GM19468 (cell line): Measurements from ENCODE around the gene KDM2A.
"Not testable (repeated sequence)": the region's sequence is repeated elsewhere in the genome, so short reads cannot be mapped to it uniquely, and the experiment has no call there.

ENCODE experiments used
- ATAC-seq: cut with Tn5 transposase; IDR thresholded peaks from one replicate; pipeline ENCODE4 v1.9.1; 2021; ENCODE audit warnings: mild to moderate bottlenecking, moderate library complexity, moderate number of reproducible peaks; ENCODE audit not compliant: unreplicated experiment; ENCODE audit errors: extremely low read depth

The KDM2A gene

DNA sequence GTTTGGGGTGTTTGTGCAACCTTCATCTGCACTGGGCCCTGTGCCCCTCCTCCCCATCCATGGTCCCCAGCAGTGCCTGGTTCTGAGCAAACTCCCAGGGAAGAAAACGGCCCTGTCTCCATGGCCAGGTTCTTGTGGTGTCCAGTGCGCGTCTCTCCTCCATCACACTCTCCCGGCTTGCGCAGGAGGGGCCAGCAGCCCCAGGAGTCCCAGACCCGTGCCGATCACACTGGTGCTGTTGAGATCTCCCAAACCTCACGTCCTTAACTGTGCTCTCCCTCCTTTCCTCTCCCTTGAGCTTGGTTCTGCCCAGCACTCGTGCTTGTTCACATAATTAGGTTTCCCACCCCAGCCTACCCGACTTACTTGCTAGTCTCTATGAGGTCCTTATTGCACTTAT lies 136.3 kb downstream of the KDM2A start:
- ATAC-seq: no peak

DNA sequence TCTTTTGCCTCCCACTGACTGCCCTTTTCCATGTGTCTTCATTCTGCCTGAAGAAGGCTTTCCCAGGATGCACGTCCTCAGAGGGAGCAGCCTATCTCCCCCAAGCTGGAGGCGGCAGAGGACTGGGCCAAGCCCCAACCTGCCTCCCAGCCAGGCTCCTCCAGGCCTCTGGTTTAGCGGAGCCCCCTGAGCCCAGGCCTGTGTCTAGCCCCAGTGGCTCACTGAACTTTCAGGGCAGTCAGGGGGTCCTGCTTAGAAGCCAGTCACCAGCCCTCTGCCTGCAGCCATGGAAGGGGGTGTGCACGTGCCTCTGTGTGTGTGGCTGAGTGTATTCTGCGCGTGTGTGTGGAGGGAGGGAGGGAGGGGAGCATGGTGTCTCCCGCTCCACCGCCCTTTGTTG lies 136.8 kb downstream of the KDM2A start:
- ATAC-seq: no peak

DNA sequence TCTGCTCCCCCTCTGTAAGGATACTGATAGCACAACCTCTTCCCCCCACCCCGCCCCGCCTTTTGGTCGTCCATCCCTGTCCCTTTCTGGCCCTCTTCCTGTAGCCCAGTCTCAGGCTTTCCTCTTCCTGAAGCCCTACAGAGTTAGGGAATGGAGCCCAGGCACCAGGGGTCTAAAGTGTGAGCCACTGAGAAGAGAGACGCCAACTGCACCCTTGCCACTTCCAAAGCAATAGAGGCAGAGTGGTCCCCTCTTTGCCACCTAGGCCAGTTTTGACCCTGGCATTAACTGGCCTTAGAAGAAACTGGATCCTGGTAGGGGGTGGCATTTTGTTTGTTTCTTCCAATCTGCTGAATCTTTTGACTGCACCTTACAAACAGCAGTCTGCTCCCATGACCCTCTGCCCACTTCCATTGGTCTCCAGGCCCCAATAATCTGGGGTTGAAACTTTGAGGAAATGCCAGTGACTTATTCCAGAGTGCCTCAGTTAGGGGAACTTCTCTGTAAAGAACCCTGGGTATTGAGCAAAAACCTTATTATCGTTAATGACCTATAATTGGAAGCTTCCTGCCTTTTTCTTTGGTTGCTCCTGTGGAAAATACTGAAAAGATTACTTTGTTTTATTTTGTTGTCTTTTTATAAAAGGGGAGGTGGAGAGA lies 137.5 kb downstream of the KDM2A start:
- ATAC-seq: no peak

DNA sequence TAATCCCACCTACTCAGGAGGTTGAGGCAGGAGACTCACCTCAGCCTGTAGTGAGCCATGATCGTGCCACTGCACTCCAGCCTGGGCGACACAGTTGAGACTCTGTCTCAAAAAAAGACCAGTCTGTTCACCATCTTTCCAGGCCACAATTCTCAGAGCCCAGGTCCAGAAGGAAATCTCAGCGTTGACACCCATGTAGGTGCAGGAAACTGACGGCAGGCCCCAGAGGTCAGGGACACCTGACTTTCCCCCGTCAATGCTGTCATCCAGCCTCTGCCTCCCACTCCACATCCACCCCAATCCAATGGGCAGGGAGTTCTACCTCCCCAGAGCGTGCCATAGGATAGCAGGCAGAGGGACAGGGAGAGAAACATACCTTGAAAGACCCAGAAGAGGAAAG lies 141.3 kb downstream of the KDM2A start:
- no peak for ATAC-seq

DNA sequence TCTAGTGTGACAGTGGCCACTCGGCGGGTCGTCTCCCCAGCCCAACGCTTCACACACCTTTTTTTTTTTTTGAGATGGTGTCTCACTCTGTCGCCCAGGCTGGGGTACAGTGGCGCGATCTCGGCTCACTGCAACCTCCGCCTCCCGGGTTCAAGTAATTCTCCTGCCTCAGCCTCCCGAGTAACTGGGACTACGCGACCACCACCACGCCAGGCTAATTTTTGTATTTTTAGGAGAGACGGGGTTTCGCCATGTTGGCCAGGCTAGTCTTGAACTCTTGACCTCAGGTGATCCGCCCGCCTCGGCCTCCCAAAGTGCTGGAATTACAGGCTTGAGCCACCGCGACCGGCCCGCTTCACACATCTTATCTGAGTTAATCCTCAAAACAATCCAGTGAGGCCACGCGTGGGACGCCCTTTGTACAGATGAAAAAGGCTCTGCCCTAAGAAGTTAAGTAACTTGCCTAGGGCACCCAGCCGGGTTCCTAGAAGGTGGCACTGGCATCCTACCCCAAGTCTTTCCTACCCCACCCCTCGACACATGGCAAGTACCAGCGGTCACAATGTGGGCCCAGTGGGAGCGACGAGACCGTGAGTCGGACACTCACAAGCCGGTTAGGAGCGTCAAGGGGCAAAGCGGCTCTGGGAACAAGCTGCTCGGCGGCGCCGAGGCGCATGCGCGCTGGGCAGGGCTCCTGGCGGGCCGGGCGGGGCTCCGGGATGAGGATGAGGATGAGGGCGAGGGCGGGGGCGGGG lies 142.0 kb downstream of the KDM2A start:
- not testable (repeated sequence) for ATAC-seq

DNA sequence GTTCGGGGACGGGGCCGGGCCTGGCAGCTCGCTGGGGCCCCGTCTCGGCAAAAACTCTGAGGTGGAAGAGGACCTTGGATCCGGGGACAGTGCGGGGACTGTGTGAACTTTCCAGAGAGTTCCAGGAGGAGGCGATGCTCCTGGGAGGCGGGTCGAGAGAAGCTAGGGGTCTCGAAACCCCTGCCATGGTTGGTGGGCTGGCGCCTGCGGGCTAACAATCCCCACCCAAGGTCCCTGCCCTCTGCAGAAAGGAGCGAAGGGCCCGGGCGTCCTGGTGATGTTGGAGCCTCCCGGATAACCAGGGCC lies 142.5 kb downstream of the KDM2A start:
- ATAC-seq: no peak

DNA sequence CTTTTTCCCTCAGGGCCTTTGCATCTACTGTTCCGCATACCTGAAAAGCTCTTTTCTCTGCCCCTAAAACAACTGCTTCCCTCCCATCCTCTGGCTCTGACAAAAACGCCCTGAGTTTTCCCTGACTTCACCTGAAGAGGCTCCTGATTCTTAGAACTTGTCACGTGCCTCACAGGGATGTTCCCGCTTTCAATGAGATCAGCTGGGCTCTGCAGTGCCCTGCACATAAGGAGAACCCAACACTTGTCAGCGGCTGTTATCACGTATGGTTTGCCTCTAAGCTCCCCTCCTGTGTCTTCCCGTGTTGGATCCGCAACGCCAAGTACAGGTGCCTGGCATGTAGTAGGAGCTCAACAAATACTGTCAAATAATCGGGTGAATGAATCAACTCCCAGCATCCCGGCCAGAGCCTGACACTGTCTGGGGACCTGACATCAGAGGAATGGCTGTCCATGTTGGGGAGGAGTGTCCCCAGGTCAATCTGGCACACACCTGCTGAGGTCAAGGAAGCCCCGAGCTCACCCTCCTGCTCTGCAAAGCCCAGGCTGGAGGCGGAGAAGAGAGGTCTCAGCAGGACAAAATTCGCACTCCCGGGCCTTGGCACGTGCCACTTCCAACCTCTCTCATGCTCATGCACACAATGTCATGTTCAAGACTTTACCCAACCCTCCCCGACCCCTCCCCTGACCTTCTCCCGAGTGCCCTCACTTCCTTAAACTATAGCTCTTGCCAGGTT lies 143.1 kb downstream of the KDM2A start:
- ATAC-seq: no peak

DNA sequence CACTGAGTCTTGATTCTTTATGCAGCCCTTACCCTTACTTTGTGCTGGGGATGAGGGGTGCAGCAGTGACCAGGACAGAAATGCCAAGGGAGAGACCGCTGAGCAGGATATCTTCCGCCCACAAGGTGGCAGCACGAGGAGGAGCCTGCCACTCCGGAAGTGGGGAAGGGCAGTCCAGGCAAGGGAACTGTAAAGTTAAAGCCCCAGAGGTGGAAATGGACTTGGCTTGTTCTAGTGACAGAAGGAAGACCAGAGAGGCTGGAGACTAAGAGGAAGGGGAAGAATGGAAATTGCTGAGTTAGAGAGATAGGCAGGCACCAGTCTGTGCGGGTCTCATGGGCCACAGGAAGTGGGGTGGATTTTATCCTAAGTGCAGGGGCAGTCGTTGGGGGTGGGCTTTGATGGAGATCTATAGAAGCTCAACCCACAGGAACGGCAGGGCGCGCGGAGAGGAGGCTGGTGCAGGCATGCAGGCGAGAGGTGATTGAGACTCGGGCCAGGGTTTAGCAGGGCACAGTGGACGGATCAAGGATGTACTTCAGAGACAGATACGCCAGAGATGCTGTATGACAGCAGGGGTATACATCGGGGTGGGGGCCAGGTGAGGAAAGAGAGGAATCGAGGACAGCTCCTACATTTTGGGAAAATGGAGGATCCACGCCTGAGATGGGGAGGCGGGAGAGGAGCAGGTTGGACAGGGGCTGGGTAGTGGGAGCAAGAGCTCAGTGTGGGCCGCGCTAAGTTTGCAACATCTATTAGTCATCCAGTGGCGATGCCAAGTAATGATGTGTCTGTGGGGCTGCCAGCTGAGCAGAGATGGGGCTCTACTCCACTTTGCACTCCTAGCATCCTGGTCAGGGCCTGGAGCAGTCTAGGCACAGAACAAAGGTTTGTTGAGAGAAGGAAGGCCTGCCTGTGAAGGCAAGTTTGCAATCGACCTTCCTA lies 143.9 kb downstream of the KDM2A start:
- ATAC-seq: no peak

DNA sequence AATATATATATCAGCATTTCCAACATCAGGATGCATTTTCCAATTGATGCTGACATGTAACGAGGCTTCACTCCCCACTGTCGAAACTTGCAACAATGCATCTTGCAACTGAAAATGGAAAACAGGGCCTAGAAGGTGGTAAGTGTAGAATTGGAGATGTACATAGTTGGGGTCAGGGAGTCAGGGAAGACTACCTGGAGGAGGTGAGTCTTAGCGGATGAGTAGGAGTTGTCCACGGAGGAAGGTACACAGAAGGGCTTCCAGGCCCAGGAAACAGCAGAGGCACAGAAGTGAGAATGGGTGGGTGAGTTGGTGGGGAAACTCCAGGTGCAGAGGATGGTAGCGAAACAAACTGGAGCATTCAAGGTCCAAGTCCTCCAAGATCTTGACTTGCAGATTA lies 145.2 kb downstream of the KDM2A start:
- ATAC-seq: no peak

DNA sequence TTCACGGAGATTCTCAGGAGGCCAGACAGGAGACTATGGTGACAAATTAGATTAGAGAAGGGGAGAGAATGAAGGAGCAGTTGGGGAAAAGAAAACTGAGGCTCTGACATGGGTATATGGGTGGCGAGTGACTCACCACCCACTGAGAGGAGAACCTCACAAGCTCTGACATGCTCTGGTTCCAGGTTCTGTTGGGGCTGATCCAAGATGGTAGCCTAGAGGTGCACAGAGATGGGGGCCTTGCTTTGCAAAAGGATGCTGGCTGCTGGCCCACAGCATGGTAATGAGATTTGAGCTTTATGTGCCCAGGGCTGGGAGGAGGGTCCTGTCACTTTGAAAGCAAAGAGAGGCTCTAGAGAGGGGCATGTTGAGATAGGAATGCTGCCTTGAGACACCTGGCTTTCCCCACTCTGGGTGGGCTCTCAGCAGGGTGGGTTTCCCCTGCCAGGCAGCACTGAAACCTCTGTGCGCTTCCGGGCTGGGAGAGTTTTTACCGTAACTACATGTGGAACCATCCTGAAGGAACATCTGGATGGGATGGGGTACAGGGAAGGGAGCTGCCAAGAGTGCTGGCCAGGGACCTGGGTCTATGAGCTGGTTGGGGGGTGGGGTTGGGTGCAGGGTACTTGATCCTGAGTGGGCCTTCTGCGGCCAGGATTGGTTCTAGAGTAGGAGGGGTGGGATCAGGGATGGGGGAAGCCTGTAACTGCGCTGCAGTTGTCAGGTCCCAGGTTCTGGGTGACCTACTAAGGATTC lies 146.0 kb downstream of the KDM2A start:
- no peak for ATAC-seq

DNA sequence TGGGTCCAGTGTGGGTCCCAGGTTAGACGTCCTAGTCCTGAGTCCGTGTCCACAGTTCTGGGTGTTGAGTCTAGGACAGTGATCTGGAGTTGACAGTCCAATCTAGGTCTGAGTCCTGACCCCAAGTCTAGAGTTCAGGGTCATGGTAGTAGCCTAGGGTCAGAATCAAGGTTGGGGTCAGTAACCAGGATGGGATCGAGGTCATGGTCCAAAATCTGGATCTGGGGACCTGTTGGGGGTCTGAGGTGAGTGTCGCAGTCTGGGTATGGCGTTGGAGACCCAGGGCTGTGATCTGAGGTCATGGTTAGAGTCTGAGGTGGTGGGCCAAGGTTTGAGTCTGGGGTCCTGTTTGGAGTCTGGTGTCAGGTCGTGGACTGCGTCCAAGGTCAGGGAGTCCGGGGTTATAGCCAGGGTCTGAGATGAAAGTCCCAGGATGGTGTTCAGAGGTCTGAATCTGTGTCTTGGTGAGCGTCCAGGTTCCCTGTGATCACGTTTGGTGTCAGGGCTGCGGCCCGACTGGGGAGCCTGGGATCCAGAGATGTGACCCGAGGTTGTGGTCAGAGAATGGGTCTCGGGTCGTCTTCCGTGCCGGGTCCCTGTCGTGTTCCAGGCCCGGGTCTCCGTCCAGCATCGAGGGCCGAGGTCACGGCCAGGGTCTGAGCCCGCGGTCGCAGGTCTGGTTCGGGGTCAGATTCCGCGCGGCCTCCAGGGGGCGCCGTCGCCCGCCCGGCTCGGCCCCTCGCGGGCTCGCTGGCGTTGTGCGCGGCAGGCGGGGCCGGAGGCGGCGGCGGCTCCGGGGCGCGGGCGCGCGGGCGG lies 146.8 kb downstream of the KDM2A start:
- ATAC-seq: no peak

DNA sequence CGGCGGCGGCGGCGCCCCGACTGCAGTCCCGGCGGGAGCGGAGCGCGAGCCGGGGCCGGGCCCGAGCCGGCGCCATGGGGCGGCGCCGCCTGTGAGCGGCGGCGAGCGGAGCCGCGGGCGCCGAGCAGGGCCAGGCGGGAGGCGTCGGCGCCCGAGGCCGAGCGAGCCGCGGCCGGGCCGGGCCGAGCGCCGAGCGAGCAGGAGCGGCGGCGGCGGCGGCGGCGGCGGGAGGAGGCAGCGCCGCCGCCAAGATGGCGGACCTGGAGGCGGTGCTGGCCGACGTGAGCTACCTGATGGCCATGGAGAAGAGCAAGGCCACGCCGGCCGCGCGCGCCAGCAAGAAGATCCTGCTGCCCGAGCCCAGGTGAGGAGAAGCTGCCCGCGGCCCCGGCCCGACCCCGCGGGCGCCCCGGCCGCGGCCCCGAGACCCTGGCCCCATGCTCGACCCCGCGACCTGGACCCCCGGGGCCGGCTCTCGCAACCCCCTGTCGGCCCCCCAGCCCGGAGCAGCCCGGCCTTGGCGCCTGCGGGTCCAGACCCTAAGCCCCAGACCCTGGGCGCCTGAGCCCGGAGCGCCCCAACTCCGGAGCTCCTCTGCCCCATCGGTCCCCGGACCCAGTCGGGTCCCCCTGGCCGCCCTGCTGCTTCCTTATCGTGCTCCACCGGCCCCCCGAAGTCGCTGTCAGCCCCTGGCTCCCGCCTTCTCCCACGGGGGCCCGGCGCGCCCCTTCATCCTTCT lies 147.6 kb downstream of the KDM2A start, which contains the start of gene GRK2:
GRK2 (plus strand) TSS at position 25 of the 739 bp plus-strand sequence; CDS start at position 252, 227 bp downstream.
- ATAC-seq: no peak

DNA sequence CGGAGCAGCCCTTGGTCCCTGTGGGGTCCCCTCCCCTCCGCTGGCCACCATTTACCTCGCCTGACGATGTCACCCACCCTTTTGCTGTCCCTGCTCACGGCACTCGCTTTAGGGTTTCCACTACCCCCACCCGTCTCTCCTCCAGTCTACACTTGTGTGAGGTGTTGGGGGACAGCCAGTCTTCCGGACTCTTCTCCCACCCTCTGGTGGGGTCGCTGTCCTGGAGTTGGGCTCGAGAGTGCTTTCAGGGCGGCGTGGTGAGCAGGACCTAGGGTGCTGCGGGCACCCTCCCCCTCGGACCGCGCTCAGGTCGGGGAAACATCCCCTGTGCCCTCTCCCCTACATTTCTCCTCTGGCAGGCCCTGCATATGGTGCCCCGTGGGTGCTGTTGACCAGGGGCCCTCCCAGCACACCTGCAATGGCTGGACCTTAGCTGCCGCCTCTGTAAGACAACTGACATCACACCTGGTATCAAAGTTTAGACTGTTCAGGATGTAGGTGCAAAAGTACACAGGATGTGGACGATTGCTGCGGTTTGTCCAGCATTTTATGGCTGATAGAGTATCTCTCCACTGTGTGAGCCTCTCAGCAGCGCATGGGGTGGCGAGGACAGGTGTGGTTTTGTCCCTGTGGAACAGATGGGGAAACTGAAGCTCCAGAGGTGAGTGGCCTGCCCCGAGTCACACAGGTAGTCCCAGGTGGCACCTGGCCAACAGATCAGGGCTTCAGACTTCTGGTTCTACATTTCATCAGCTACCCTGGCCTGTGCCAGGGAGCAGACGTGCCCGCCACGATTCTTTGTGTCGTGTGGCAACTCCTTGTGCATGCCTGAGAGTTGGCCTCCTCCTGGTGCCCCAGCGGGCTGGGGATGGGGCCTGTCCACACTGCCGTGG lies 148.4 kb downstream of the KDM2A start:
- ATAC-seq: no peak

DNA sequence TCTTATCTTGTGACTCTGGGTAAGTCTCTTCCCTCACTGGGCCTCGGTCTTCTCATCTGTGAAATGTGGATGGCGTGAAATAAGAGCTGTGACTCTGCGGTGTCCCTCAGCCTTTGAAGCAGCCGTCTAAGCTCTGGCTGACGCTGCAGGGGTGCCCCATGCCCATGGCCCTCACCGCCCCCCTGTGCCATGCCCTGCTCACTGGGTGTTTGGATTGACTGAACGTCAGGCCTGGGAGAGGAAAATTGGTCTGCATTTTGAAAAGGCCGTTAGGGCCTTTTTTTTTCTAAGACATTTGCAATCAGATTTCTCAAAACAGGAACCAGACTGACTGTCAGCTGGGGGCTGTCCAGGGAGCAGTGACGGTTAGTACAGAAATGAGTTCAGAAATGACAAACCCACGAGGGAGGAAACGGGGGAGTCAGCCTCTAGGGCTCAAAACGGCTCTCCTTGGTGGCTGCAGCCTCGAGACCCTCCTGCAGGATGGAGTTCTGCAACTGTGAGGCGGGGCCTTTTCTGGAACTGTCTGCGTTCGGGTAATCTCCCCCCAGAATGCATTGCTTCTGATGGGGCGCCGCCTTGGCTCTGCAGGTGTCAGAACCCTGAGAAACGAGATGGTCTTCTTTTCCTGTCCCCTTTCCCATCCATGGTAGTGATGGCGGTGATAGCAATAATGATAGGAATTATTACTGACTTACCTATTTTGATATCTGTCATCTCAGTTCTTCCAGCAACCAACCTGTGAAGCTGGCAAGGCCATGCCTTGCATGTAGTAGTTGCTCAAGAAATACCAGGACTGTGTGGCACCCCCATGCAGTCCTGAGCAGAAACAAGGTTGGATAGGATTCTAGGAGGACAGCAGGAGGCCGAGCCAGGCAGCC lies 149.3 kb downstream of the KDM2A start:
- peak; percentile 20 for ATAC-seq

DNA sequence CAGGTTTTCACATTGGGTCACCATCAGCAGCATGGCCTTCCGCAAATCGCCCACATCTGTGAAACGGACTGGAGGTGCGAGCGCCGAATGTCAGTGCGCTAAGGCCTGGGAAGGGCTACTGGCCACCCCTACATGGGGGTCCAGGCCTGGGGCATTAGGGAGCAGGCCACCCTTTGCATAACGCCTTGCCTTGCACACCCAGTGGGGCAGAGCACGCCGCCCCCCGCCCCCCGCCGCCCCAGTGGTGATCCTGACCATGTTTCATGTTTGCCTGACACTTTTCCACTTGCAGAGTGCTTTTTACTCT lies 149.9 kb downstream of the KDM2A start:
- ATAC-seq: no peak
